Activated naive CD8-positive, alpha-beta T cell treated with anti-CD3 and anti-CD28 coated beads, Interleukin-2, amount 50 U/mL, for 16 hours (primary cell): ENCODE measurements around the gene STMND1.
"Not testable (repeated sequence)": the region's sequence is repeated elsewhere in the genome, so short reads cannot be mapped to it uniquely, and the experiment has no call there.

ENCODE experiments used
- DNase-seq: peaks from one replicate; pipeline ENCODE4 v3.0.0-alpha.2; 2020; ENCODE audit warnings: low read depth, low spot score

The STMND1 gene

DNA sequence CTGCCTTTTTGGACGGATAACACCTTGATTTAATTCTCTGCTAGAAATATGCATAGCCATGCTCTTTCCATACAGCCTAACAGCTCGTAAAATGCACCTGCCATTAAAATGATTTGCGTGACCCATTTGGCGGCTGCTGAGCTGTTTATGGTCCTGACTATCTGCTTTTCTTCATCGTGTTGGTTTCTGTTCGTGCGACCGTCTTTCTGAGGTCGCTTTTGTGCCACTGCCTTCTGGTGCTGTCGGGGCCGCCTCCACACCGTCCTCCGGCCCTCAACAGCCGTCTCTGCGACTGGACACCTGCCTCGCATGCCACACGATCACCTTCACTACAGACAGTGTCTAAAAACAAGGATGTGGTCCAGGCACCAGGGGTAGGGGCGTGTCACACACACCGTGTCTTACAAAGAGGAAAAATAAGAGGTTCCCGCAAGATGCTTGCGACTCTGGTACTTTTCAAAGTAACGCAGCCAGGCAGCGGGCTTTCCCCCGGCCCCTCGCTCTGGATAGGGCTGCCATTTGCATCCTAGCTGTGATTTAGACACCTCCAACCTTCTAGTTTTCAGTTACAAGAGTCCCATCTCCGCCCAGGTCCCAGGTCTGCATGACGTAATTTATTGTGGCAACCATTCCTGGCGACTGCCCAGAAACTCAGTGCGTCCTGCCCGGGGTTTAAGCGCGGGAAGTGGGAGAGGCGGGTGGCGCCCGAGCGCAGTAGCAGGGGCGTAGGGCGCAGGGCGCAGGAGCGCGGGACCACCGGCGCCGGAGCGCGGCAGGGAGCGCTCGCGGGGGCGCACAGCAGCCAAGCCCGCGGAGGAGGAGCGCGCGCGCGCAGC, at the start of gene STMND1:
TSS of gene STMND1 (plus strand) at position 629 of the 836 bp plus-strand sequence. CDS start 208 bp downstream, outside the sequence.
- no peak for DNase-seq

DNA sequence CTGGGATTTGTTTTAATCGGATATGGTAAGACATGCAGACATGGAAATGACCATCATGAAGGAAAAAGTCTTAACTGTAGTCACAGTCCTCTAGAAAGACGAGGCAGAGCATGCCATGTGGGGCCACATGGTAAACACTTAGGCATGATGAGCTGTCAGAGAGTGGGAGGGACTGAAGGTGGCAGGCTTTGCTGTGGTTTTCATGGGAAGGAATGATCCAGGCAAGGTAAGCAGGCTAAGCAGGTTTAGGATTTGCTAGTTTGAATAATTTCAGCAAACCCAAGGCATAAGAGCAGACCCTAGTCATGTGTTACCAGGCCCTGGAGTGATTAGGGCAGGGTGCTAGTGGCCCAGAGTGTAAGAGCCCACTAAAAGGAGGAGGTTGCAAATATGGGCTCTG, 47.2 kb upstream of the STMND1 start:
- DNase-seq, result no peak

DNA sequence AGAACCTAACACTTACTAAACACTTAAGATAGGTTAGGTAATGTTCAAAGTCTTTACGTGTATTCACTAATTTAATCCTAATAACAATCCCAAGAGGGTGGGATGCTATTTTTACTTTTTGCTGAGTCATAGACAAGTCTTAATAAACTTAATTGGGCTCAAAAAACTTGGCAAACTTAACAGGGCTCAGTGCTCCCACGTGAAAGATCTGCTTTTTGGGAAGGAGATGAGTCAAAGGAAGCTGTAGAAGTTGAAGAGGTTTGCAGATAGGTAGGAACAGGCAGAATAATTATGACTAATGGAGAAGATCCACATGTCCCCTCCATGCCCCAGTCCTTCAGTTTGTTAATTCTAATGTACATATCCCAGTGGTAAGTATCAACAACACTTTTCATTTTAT, 44.5 kb upstream of the STMND1 start:
- no peak for DNase-seq

DNA sequence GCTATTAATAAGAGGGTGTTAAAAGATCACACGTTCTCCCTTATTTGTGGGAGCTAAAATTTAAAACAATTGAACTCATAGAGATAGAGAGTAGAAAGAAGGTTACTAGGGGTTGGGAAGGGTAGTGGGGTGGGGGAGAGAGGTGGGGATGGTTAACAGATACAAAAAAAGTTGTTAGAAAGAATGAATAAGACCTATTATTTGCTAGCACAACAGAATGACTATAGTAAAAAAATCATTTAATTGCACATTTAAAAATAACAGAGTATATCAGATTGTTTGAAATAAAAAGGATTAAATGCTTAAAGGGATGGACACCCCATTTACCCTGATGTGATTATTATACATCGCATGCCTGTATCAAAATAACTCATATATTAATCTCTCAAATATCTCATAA, 43.3 kb upstream of the STMND1 start:
- DNase-seq, result no peak

DNA sequence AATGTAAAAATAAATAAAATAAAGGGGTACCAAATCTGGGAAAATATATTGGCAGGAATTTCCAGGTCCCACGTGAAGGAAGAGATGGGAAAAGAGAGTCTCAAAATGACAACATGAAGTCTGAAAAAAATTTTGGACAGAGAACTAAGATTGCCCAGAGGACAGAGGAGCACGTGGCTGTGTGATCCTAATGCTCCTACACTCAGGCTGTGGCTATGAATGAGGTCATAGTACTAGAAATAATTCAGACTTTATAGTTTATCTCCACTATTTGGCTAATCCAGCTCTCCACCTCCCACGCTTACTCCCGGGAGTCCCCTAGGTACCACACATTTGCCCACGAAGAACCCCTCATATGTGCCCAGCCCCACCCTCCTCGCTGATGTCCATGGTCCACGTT, 42.8 kb upstream of the STMND1 start:
- DNase-seq, result no peak

DNA sequence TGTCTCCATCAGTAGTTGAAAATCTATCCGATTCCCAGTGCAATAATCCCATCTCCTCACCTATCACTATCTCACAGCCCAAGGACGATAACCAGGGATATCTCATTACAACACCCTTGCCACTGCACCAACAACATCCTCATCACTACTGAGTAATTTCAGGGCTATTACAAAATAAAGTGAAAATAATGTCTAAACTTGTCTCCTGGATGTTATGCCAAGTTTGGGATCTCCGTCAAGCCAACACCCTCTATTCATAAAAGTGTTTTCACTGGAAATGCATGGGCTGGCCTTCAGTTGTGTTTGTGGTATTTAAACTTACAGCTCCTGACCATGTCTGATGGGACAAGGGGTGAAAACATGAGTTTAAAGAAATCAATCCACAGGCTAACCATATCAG, 42.0 kb upstream of the STMND1 start:
- DNase-seq, result no peak

DNA sequence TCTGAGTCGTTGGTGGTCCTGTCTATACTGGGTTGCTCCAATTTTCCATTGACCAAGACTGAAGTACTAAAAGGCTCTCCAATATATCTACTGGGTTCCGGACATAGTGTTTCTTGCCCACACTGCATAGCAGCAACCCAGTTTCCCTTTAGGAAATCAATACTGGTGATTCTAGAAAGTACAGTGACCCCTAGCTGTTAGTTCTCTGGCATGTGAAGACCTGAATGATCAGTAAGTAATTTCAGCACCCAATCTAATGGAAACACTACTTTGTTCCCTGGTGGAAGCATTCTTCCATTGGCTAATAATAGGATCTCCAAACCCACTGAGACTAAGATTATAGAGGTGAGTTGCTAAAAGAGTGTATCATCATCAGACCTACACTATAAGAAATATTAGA, 40.8 kb upstream of the STMND1 start:
- no peak for DNase-seq

DNA sequence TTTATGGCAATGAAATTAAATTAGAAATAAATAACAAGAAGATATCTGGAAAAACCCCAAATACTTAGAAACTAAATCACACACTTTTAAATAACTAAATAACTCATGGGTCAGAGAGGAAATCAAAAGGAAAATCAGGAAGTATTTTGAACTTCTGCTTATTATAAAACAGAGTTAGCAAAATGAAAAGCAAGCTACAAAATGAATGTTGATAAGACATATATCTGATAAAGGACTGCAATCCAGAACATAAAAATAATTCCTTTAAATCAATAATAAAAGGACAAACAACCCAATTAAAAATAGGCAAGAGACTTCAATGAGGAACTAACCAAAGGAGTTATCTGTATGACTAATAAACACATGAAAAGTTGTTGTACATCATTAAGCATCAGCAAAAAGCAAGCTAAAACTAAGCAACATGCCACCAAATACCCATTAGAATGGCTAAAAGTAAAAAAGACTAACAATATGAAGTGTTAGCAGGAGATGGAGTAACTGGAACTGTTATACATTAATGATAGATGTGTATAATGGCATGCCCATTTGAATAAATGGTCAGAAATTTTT, 38.9 kb upstream of the STMND1 start:
- DNase-seq, result no peak

DNA sequence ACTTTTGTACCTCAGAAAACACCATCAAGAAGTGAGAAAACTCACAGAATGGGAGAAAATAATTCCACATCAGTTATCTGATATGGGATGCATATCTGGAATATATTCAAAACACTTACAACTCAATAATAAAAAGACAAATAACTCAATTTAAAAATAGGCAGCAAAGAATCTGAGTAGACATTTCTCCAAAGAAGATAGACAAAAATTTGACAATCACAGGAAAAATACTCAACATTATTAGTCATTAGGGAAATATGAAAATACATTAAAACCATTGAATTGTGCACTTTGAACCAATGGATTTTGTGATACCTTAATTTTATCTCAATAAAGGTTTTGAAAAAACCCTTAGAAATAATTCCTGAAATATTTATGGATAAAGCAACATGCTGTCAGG, 36.9 kb upstream of the STMND1 start:
- no peak for DNase-seq

DNA sequence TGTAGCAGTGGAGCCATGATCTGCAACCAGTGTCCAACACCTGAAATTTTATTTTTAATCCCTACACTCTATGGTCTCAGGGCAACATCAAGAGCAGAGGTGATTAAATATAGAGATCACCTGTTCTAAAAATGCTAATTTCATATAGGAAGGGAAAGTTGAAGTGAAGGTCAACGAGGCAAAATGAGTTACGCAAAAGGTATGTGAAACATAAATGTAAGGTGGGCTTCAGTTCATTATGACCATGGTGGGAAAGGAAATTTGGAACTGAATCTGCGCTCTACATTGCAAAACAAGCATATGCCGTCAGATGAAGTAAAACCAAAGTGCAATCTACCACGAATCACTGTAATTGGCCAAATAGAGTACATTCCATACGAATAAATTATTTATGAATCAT, 35.2 kb upstream of the STMND1 start:
- DNase-seq, result no peak

DNA sequence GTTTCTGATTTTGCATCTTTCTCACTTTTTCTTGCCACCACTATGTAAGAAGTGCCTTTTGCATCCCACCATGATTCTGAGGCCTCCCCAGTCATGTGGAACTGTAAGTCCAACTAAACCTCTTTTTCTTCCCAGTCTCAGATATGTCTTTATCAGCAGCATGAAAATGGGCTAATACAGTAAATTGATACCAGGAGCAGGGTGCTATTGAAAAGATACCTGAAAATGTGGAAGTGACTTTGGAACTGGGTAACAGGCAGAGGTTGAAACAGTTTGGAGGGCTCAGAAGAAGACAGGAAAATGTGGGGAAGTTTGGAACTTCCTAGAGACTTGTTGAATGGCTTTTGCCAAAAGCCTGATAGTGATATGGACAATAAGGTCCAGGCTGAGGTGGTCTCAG, 32.9 kb upstream of the STMND1 start:
- not testable (repeated sequence) for DNase-seq

DNA sequence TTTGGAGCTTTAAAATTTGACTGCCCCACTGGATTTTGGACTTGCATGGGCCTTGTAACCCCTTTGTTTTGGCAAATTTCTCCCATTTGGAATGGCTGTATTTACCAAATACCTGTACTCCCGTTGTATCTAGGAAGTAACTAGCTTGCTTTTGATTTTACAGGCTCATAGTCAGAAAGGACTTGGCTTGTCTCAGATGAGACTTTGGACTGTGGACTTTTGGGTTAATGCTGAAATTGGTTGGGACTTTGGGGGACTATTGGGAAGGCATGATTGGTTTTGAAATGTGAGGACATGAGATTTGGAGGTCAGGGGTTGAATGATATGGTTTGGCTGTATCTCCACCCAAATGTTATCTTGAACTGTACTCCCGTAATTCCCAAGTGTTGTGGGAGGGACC, 31.4 kb upstream of the STMND1 start:
- DNase-seq, result not testable (repeated sequence)

DNA sequence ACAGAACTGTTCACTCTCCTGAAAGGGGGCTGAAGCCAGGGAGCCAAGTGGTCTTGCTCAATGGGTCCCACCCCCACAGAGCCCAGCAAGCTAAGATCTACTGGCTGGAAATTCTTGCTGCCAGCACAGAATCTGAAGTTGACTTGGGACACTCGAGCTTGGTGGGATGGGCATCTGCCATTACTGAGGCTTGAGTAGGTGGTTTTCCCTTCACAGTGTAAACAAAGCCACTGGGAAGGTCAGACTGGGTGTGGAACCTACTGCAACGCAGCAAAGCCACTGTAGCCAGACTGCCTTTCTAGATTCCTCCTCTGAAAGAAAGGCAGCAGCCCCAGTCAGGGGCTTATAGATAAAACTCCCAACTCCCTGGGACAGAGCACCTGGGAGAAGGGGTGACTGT, 28.3 kb upstream of the STMND1 start:
- DNase-seq, result not testable (repeated sequence)

DNA sequence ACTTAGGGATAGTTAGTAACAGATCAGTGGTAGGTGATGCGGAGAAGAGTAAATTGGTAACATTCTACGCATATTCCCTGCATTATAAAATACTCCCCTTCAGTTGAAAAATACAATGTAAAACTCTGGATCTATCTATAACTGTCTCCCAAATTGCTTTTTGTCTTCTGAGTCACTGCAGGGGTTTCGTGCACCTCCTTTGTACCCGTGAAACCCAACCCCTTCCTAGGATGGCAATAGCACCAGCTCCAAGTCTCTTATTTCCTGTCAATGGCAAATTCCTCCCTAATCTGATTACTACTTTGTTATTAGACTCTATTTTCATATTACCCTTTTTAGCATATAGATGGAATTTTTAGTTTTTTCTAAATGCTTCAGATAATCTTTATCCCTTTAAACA, 20.6 kb upstream of the STMND1 start:
- DNase-seq, result no peak

DNA sequence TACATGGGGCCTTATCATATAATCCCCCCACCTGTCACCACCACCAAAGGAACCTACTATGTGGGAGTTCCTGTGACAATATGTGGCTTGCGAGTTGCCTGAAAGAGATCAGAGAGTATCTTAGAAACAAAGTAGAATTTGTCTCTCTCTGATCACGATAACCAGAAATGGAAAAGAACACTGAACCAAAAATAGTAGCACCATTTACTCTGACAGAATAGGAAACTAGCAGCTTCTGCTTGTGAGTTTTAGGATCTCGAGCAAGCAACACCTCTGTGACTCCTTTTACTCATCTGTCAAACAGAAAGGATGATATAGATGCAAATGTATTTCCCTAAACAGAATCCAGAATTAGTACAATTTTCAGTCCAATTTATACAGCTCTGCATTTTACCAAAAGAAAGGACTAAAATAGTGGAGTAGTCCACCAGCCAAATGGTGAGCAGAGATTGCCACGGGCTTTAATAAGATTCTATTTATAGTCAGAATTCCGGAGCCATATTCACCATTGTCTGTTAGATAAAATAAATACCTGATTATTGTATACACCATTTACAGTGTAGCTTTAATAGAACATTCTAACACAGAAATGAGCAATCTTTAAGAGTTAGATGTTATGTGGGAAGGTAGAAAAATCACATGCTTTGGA, 19.9 kb upstream of the STMND1 start:
- no peak for DNase-seq

DNA sequence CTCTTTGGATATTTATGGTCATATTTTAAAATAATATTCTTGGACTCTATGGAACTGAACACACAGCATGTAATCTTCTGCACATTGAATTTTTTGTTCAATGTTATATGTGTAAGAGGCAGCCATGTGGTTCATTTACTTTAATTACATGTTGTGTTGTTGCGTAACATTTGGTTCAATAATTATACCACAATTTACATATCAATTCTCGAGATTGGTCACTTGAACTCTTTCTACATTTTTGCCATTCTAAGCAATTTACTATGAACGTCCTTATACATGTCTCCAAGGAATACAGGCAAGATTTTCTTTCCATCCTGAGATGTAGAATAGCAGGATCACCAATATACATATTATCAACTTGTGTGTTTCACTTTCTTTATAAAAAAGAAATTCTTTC, 18.5 kb upstream of the STMND1 start:
- no peak for DNase-seq

DNA sequence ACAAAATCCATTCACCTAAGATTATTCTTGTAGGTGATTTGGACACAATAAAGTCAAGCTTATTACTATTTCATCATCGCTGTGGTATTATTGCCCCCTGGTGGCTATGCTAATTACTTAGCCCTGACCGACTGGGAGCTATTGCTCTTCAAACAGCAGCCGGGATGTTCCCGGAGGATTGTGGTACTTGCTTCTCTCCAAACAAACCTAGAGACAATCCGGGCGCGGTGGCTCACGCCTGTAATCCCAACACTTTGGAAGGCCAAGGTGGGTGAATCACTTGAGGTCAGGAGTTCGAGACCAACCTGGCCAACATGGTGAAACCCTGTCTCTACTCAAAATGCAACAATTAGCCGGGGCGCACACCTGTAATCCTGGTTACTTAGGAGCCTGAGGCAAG, 15.4 kb upstream of the STMND1 start:
- DNase-seq, result no peak

DNA sequence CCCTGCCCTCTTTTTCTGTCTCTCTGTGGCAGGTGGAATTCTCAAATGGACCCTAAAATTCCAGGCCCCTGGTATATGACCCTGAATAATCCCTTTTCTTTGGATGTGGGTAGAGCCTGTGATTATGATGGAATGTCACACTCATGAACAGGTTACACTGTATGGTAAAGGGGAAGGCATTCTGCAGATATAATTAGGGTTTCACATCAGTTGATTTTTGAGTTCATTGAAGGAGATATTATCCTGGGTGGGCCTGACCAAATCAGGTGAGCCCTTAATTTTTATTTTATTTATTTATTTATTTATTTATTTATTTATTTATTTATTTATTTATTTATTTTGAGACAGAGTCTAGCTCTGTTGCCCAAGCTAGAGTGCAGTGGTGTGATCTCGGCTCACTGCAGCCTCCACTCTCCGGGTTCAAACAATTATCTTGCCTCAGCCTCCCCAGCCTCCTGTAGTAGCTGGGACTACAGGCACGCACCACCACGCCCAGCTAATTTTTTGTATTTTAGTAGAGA, 13.7 kb upstream of the STMND1 start:
- no peak for DNase-seq

DNA sequence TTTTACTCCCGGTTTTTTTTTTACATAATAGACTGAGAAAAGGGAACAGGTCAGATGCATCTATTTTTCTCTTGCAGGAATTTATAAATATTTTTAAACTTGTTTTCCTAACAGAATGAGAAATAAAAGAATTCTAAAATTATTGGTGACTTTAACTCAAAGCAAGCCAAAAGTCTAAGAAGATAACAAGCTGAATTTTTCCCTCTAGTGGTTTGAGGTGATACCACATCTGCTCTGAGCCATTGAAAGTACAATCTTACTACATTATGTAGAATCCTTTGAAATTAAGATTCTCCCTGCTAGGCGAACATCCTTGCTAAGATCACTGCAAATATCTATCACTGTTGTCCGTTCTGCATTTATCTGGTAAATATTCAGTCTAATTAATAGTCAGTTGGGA, 10.7 kb upstream of the STMND1 start:
- no peak for DNase-seq

DNA sequence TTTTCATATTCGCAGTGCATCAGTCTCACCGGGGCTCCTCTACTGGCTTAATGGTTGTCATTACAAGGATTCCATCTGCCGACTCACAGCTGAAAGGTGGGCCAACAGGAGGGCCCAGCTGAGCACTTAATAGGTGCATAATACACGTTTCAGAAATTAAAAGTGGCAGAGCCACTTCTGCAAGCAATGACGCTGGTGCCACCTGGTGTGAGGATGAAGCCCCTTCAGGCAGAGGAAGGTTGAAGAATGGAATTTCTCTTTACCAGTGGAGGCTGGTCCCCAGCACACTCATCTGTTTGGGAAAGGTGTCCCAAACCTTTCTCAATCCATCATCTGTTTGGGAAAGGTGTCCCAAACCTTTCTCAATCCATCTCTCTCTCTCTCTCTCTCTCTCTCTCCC, 8.2 kb upstream of the STMND1 start:
- DNase-seq, result no peak

DNA sequence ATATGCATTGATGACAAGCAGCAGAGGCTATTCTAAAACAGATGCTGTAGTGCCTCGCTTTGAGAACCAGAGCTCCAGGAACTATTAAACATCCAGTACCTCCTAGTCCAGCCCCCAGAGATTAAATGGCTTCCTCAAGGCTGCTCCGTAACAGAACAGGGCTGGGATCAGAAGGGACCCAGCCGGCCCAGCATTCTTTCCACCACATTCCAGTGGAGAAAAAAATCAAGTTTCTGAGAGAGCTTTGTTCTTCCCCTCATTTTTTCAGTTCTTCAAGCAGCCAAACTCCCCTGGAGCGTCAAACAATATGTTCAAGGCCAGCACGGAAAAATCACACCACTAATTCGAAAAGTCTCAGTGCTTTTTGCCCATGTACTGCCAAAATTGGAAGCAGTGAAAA, 5.8 kb upstream of the STMND1 start:
- no peak for DNase-seq

DNA sequence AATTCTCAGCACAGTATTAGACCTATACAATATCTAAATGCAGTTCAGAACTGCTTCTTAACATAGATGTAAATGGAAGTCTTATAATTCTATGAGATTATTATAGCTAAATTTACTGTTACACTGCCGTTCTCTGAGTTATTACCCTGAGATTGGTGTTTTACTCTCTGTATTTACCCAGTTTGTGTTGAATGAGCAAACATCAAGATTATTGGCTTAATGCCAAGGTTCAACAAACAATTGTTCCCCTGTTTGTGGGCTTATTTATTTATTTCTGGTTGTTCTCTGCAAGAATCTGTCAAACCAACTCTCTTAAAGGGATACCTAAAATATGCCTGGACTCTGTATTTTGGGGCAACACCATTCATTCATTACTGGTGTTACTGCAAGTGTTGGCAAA, 5.2 kb upstream of the STMND1 start:
- DNase-seq, result no peak

DNA sequence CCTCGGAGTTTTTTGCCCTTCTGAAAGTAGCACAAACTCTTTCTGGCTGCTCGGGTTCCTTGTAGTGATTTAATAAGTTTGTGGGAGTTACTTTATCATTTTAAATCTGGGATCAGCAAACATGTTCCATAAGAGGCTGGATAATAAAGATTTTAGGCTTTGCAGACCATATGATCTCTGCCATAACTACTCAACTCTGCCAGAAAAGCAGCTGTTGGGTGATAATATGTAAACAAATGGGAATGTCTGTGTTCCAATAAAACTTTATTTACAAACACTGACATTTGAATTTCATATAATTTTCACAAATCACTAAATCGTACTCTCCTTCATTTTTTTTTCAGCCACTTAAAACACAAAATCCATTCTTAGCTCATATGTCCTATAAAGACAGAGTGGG, 3.9 kb upstream of the STMND1 start:
- no peak for DNase-seq
